Neural progenitor cell (in vitro differentiated cells): ENCODE data around the gene EMC10. TPM values are rescaled to one million over a fixed set of nuclear protein-coding genes. Genes with fewer than 3 reads are reported as not detected.

Source experiments
- DNase-seq: peaks from one replicate; pipeline ENCODE4 v3.0.0-alpha.2; 2016; ENCODE audit warnings: low spot score
- H2AFZ ChIP-seq: fragments of 200-600 bp; sonication (generic); replicated peaks from 2 replicates; pipeline ENCODE4 v1.6.1; 2016; ENCODE audit warnings: antibody characterized with exemption
- H3F3A ChIP-seq: fragments of 200-600 bp; sonication (generic); 2 replicates; pipeline ENCODE4 v1.6.1; 2016; ENCODE audit warnings: antibody characterized with exemption, low read depth
- H3K27ac ChIP-seq: fragments of 200-600 bp; sonication (generic); 2 replicates; pipeline ENCODE4 v1.5.1; 2016; ENCODE audit warnings: mild to moderate bottlenecking
- H3K27me3 ChIP-seq: fragments of 200-600 bp; sonication (generic); 2 replicates; pipeline ENCODE4 v1.6.1; 2016; ENCODE audit warnings: mild to moderate bottlenecking, moderate library complexity
- H3K36me3 ChIP-seq: fragments of 200-600 bp; sonication (generic); 2 replicates; pipeline ENCODE4 v1.5.1; 2016
- H3K4me1 ChIP-seq: fragments of 200-600 bp; sonication (generic); 2 replicates; pipeline ENCODE4 v1.6.1; 2016; ENCODE audit warnings: mixed run types
- H3K4me2 ChIP-seq: fragments of 200-600 bp; sonication (generic); 2 replicates; pipeline ENCODE4 v1.6.1; 2016
- H3K4me3 ChIP-seq: fragments of 200-600 bp; sonication (generic); 2 replicates; pipeline ENCODE4 v1.5.1; 2016
- H3K79me2 ChIP-seq: fragments of 200-600 bp; sonication (generic); 2 replicates; pipeline ENCODE4 v1.6.1; 2016; ENCODE audit warnings: low read depth
- H3K9ac ChIP-seq: fragments of 200-600 bp; sonication (generic); 2 replicates; pipeline ENCODE4 v1.6.1; 2016
- H3K9me3 ChIP-seq: fragments of 200-600 bp; sonication (generic); 2 replicates; pipeline ENCODE4 v1.5.1; 2016; ENCODE audit warnings: low read depth
- H4K20me1 ChIP-seq: fragments of 200-600 bp; sonication (generic); 2 replicates; pipeline ENCODE4 v1.6.1; 2016; ENCODE audit warnings: low read depth
- H3K27ac Mint-ChIP-seq: 3 replicates; pipeline ENCODE4 v1.8.0; 2021; ENCODE audit warnings: mixed read lengths
- H3K27me3 Mint-ChIP-seq: 2 replicates; pipeline ENCODE4 v1.8.0; 2022; ENCODE audit warnings: low read depth, mild to moderate bottlenecking, inconsistent platforms, moderate library complexity, mixed read lengths; ENCODE audit not compliant: insufficient read depth
- H3K36me3 Mint-ChIP-seq: 3 replicates; pipeline ENCODE4 v1.8.0; 2021; ENCODE audit warnings: mixed read lengths
- H3K4me1 Mint-ChIP-seq: 3 replicates; pipeline ENCODE4 v1.8.0; 2021; ENCODE audit warnings: mixed read lengths
- H3K4me3 Mint-ChIP-seq: 3 replicates; pipeline ENCODE4 v1.8.0; 2021; ENCODE audit warnings: mild to moderate bottlenecking, moderate library complexity, mixed read lengths
- H3K9me3 Mint-ChIP-seq: 3 replicates; pipeline ENCODE4 v1.8.0; 2020; ENCODE audit warnings: mixed read lengths
- CTCF ChIP-seq: fragments of 200-600 bp; sonication (generic); IDR thresholded peaks from 2 replicates; pipeline ENCODE4 v1.5.1; 2017; ENCODE audit warnings: antibody characterized with exemption, mild to moderate bottlenecking
- EZH2 ChIP-seq: fragments of 200-600 bp; sonication (generic); IDR thresholded peaks from 2 replicates; pipeline ENCODE4 v1.6.1; 2017; ENCODE audit warnings: antibody characterized with exemption, mild to moderate bottlenecking, moderate library complexity
- EZH2phosphoT487 ChIP-seq: fragments of 200-600 bp; sonication (generic); IDR thresholded peaks from 2 replicates; pipeline ENCODE4 v1.6.1; 2017; ENCODE audit warnings: antibody characterized with exemption
- total RNA-seq: library from RNA; depleted of rRNA; stranded (reverse); fragments of >200 nt; gene quantifications from 2 replicates; pipeline ENCODE4 v1.2.3, GENCODE V29; 2015; ENCODE audit warnings: low replicate concordance

EMC10 gene
- total RNA-seq, 1 donor from 2014 or later, result 32.9 TPM

DNA sequence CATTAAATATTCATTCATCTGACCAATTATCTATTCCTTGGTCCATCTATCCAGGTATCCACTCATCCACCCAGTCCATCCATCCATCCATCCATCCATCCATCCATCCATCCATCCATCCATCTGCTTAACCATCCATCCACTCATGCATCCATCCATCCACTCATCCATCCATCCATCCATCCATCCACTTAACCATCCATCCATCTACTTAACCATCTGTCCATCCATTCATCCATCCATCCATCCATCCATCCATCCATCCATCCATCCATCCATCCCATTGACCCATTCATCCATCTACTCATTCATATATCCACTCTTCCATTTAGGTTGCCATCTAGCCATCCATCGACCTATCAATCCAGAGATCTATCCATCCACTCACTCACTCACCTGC lies 32.2 kb upstream of the EMC10 start:
- TF ChIP-seq CTCF (no peak), EZH2phosphoT487 (no peak), EZH2 (no peak)
- H3K27me3 Mint-ChIP-seq, result peaks cover 22% of the 10 kb centered on the region
- Histone ChIP-seq H4K20me1 (no peaks in the 10 kb centered on the region), H3K79me2 (no peaks in the 10 kb centered on the region), H3K36me3 (no peaks in the 10 kb centered on the region), H3K4me3 (no peak overlapping the region), H3F3A (no peaks in the 10 kb centered on the region), H3K9ac (no peak overlapping the region), H2AFZ (no peak overlapping the region), H3K4me2 (no peak overlapping the region), H3K4me1 (no peaks in the 10 kb centered on the region), H3K27me3 (no peaks in the 10 kb centered on the region), H3K27ac (no peak overlapping the region), H3K9me3 (no peaks in the 10 kb centered on the region)
- H3K36me3 Mint-ChIP-seq, result no peaks in the 10 kb centered on the region
- peak overlapping the region; percentile 10 for H3K4me3 Mint-ChIP-seq
- no peak overlapping the region for H3K27ac Mint-ChIP-seq
- DNase-seq, result no peak
- peaks cover 2% of the 10 kb centered on the region for H3K4me1 Mint-ChIP-seq
- peaks cover 6% of the 10 kb centered on the region for H3K9me3 Mint-ChIP-seq

GRCh38 chr19:50447053-50447452 lies 29.3 kb upstream of the EMC10 start:
- Histone ChIP-seq H2AFZ (no peak overlapping the region), H3K79me2 (no peaks in the 10 kb centered on the region), H3K36me3 (no peaks in the 10 kb centered on the region), H3K9me3 (no peaks in the 10 kb centered on the region), H3F3A (no peaks in the 10 kb centered on the region), H3K4me3 (no peak overlapping the region), H3K9ac (no peak overlapping the region), H3K27me3 (no peaks in the 10 kb centered on the region), H3K27ac (no peak overlapping the region), H3K4me1 (no peaks in the 10 kb centered on the region), H4K20me1 (no peaks in the 10 kb centered on the region), H3K4me2 (no peak overlapping the region)
- no peak overlapping the region for H3K4me3 Mint-ChIP-seq
- peaks cover 17% of the 10 kb centered on the region for H3K27me3 Mint-ChIP-seq
- H3K36me3 Mint-ChIP-seq, result no peaks in the 10 kb centered on the region
- no peak for DNase-seq
- H3K27ac Mint-ChIP-seq, result peak overlapping the region; percentile 62
- H3K9me3 Mint-ChIP-seq, result peaks cover 6% of the 10 kb centered on the region
- H3K4me1 Mint-ChIP-seq, result peaks cover 2% of the 10 kb centered on the region
- TF ChIP-seq EZH2phosphoT487 (no peak), EZH2 (no peak), CTCF (no peak)

DNA sequence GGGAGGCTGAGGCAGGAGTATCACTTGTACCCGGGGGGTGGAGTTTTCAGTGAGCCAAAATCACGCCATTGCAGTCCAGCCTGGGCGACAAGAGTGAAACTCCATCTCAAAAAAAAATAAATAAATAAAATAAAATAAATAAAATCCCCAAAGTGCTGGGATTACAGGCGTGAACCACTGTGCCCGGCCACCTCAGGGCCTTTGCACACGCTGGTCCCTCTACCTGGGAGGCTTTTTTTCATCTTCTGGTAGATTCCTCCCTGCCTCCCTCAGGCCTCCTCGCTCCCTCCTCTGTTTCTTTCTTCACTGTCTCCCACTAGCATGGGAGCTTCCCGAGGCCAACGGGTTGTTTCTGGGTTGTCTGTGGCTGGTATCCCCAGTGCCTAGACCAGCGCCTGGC lies 28.6 kb upstream of the EMC10 start:
- no peaks in the 10 kb centered on the region for H3K36me3 Mint-ChIP-seq
- DNase-seq, result no peak
- H3K27me3 ChIP-seq, result no peaks in the 10 kb centered on the region
- no peaks in the 10 kb centered on the region for H3F3A ChIP-seq
- no peak overlapping the region for H3K9ac ChIP-seq
- no peaks in the 10 kb centered on the region for H4K20me1 ChIP-seq
- H3K79me2 ChIP-seq, result no peaks in the 10 kb centered on the region
- H3K36me3 ChIP-seq, result no peaks in the 10 kb centered on the region
- no peak overlapping the region for H2AFZ ChIP-seq
- no peaks in the 10 kb centered on the region for H3K4me1 ChIP-seq
- H3K27ac ChIP-seq, result no peak overlapping the region
- peaks cover 17% of the 10 kb centered on the region for H3K27me3 Mint-ChIP-seq
- no peak overlapping the region for H3K4me3 ChIP-seq
- H3K27ac Mint-ChIP-seq, result no peak overlapping the region
- H3K4me2 ChIP-seq, result no peak overlapping the region
- no peaks in the 10 kb centered on the region for H3K9me3 ChIP-seq
- H3K4me1 Mint-ChIP-seq, result peaks cover 2% of the 10 kb centered on the region
- no peak overlapping the region for H3K4me3 Mint-ChIP-seq
- TF ChIP-seq CTCF, result no peak
- no peak for TF ChIP-seq EZH2
- TF ChIP-seq EZH2phosphoT487, result no peak
- H3K9me3 Mint-ChIP-seq, result peaks cover 6% of the 10 kb centered on the region
